A549 treated with CORT108297 at 1 μM for 4 hours (cell line): ENCODE data around the gene DCAF6. TPM values are rescaled to one million over a fixed set of nuclear protein-coding genes. Genes with fewer than 3 reads are reported as not detected.

Experiments
- total RNA-seq: library from RNA; stranded (reverse); fragments of 200-300 nt; extraction: Qiagen RNA extraction; gene quantifications from 5 replicates; pipeline ENCODE4 v1.2.3, GENCODE V29; 2022

The DCAF6 gene
- 22.8 to 29.1 TPM (median 24.8 TPM) in 5 replicates for total RNA-seq

GRCh38 chr1:167936068-167936929, at the start of gene DCAF6:
Gene DCAF6 (plus strand): TSS chr1:167936683. CDS start chr1:167936912, 229 bp downstream.

GRCh38 chr1:167913895-167914496, 22.5 kb upstream of the DCAF6 start, which contains the start of gene ADCY10:
Gene ADCY10 (minus strand): TSS chr1:167914134. CDS start chr1:167905140, 8,994 bp downstream.

GRCh38 chr1:167936930-167937708, 636 bp downstream of the DCAF6 start, which contains the start of gene MPC2:
Gene MPC2 (minus strand): TSS chr1:167937072. CDS start chr1:167935841, 1,231 bp downstream.

Other genes starting within 250 kb of the DCAF6 start
- gene MPZL1, start 214.7 kb upstream of the DCAF6 start, total RNA-seq: 101 to 128 TPM (median 111 TPM) in 5 replicates
- gene ADCY10, start 22.5 kb upstream of the DCAF6 start, total RNA-seq: 0.05 to 0.20 TPM (median 0.08 TPM) in 4 of 5 replicates, not detected in the other
- gene MPC2, start 389 bp downstream of the DCAF6 start, total RNA-seq: 48.5 to 84.2 TPM (median 71.2 TPM) in 5 replicates
- 9.5 to 17.8 TPM (median 15.2 TPM) in 5 replicates for gene GPR161, start 200.2 kb downstream of the DCAF6 start, total RNA-seq
- 28.7 to 37.6 TPM (median 33.6 TPM) in 5 replicates for gene TIPRL, start 242.3 kb downstream of the DCAF6 start, total RNA-seq